GM12875 (cell line): ENCODE data around the gene GNA14.

ENCODE experiments used
- H3K4me3 ChIP-seq: one replicate; pipeline ENCODE4 v1.5.1; 2011; ENCODE audit warnings: low read depth, low read length, control low read depth
- CTCF ChIP-seq: IDR thresholded peaks from 2 replicates; pipeline ENCODE4 v1.5.1; 2011; ENCODE audit warnings: low read depth, mild to moderate bottlenecking, control low read depth, inconsistent platforms, low read length, moderate library complexity, borderline replicate concordance; ENCODE audit not compliant: insufficient read depth

Gene GNA14

GRCh38 chr9:77384406-77384805 is 263.7 kb downstream of the GNA14 start:
- H3K4me3 ChIP-seq, result no peak overlapping the region

GRCh38 chr9:77375956-77376532 is 272.1 kb downstream of the GNA14 start:
- H3K4me3 ChIP-seq, result no peak overlapping the region
- TF ChIP-seq CTCF, result no peak

More at GRCh38 chr9:77384406-77384805, 263.7 kb downstream of the GNA14 start:
- no peak for TF ChIP-seq CTCF

- no peak for TF ChIP-seq CTCF
- H3K4me3 ChIP-seq, result no peak overlapping the region
Measured at GRCh38 chr9:77374266-77374665, 273.9 kb downstream of the GNA14 start.
